Astrocyte (in vitro differentiated cells and primary cell): Measurements from ENCODE around the gene CEP350.

Experiments
- CTCF ChIP-seq: IDR thresholded peaks from 2 replicates; pipeline ENCODE4 v1.5.1; 2011; ENCODE audit warnings: low read depth, mild to moderate bottlenecking, inconsistent platforms, low read length, moderate library complexity; ENCODE audit not compliant: insufficient read depth
- EZH2 ChIP-seq: IDR thresholded peaks from 2 replicates; pipeline ENCODE4 v1.6.1; 2012; ENCODE audit warnings: mild to moderate bottlenecking, low read length, inconsistent platforms; ENCODE audit not compliant: insufficient read depth

DNA sequence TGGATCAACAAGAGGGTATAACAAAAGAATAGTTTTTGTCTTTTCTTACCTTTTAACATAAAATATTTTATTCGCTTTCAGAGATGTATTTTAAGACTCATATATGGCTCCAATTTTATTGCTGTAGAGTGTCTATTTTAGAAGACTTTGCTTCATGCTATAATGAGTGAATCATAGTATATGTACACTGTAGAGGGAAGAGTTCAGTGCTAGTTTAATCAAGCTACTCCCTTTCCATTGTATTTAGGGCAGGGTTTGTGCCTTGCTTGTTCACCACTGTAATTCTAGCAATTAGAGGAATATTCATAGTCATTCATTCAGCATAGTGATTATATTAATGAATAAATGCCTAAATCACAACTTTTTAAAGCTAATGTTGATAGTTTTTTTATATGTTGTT, 78.8 kb downstream of the CEP350 start:
- TF ChIP-seq CTCF (no peak), EZH2 (no peak)
